HCT116 (cell line): ENCODE data around the gene SLC25A51. TPM values are rescaled to one million over a fixed set of nuclear protein-coding genes. Genes with fewer than 3 reads are reported as not detected.

Experiments
- ATAC-seq: fragments of 200-7000 bp; cut with Tn5 transposase; 2 replicates; pipeline ENCODE4 v1.9.1; 2020; ENCODE audit warnings: mild to moderate bottlenecking, moderate library complexity
- BruUV-seq: library from RNA; stranded (reverse); fragments of 400-500 nt; replicated peaks from 2 replicates; lab custom pipeline; 2021; lab: Mats Ljungman, UMichigan
- CTCF ChIA-PET: fragments of 300-600 bp; sonication (Branson Sonifier 250); formaldehyde crosslinking; loops from one replicate; lab custom pipeline; 2021; ENCODE audit warnings: antibody characterized with exemption; lab: Charles Lee
- POLR2A ChIA-PET: fragments of 300-600, 350-600 bp; sonication (Branson Sonifier 250); formaldehyde crosslinking; loops from one replicate; lab custom pipeline; 2021; ENCODE audit warnings: antibody characterized with exemption; lab: Charles Lee
- RAD21 ChIA-PET, 2 experiments: fragments of 300-600 bp; sonication (Branson Sonifier 250); formaldehyde crosslinking; loops; one replicate each; lab custom pipeline; 2023; ENCODE audit warnings: low total read pairs in 2 of 2; ENCODE audit not compliant: uncharacterized antibody in 2 of 2, unreplicated experiment in 2 of 2, low non-redundant PET in 1 of 2; lab: Charles Lee
- DNase-seq: peaks from one replicate; pipeline ENCODE4 v3.0.0-alpha.2; 2010; ENCODE audit warnings: low read depth, low spot score
- H2AFZ ChIP-seq: fragments of 200-600 bp; shearing (Covaris generic), sonication (generic); 2 replicates; pipeline ENCODE4 v1.6.1; 2017; ENCODE audit warnings: low read depth, mixed run types, mixed read lengths, antibody characterized with exemption, low read length; ENCODE audit not compliant: poor library complexity, severe bottlenecking
- H3K27ac ChIP-seq: 2 replicates; pipeline ENCODE4 v1.5.1; 2012; ENCODE audit warnings: low read depth, low read length
- H3K27me3 ChIP-seq: fragments of 200-600 bp; sonication (generic); 2 replicates; pipeline ENCODE4 v1.6.1; 2016; ENCODE audit warnings: mixed run types, low read length, mixed read lengths; ENCODE audit not compliant: insufficient read depth
- H3K36me3 ChIP-seq, 2 experiments: fragments of 200-500 bp in 1 of 2; fragments of 200-600 bp in 1 of 2; sonication (Bioruptor generic) in 1 of 2; sonication (generic) in 1 of 2; 2 replicates each; pipeline versions ENCODE4 v1.5.1 to v1.6.1; 2014 to 2016; ENCODE audit warnings: low read length in 2 of 2, inconsistent platforms in 1 of 2, mixed read lengths in 1 of 2, mixed run types in 1 of 2; ENCODE audit not compliant: insufficient read depth in 2 of 2, control insufficient read depth in 1 of 2
- H3K4me1 ChIP-seq, 2 experiments: fragments of 200-600 bp in 1 of 2; sonication (generic) in 1 of 2; 2 replicates each; pipeline versions ENCODE4 v1.5.1 to v1.6.1; 2012 to 2017; ENCODE audit warnings: low read length in 2 of 2, inconsistent platforms in 1 of 2, mild to moderate bottlenecking in 1 of 2, mixed read lengths in 1 of 2, mixed run types in 1 of 2, moderate library complexity in 1 of 2; ENCODE audit not compliant: insufficient read depth in 2 of 2, control insufficient read depth in 1 of 2
- H3K4me2 ChIP-seq: fragments of 200-600 bp; sonication (generic); 2 replicates; pipeline ENCODE4 v1.6.1; 2017; ENCODE audit warnings: mixed run types, low read length, mixed read lengths
- H3K4me3 ChIP-seq, 2 experiments: fragments of 200-600 bp in 1 of 2; sonication (generic) in 1 of 2; replicated peaks in 1 of 2; 2 replicates each; pipeline ENCODE4 v1.5.1; 2011 to 2016; ENCODE audit warnings: low read length in 2 of 2, control low read depth in 1 of 2, low read depth in 1 of 2, mild to moderate bottlenecking in 1 of 2, mixed read lengths in 1 of 2, mixed run types in 1 of 2
- H3K79me2 ChIP-seq: fragments of 200-600 bp; sonication (generic); 2 replicates; pipeline ENCODE4 v1.6.1; 2017; ENCODE audit warnings: mild to moderate bottlenecking, mixed run types, low read length, moderate library complexity, mixed read lengths; ENCODE audit not compliant: insufficient read depth
- H3K9ac ChIP-seq: fragments of 200-600 bp; sonication (generic); 2 replicates; pipeline ENCODE4 v1.6.1; 2016; ENCODE audit warnings: low read length, mixed read lengths
- H3K9me2 ChIP-seq: fragments of 200-600 bp; sonication (generic), shearing (Covaris generic); 2 replicates; pipeline ENCODE4 v1.6.1; 2017; ENCODE audit warnings: mixed run types, mild to moderate bottlenecking, moderate library complexity; ENCODE audit not compliant: insufficient read depth
- H3K9me3 ChIP-seq, 2 experiments: fragments of 200-500 bp in 1 of 2; fragments of 200-600 bp in 1 of 2; sonication (Bioruptor generic) in 1 of 2; sonication (generic) in 1 of 2; 2 replicates each; pipeline ENCODE4 v1.6.1; 2014 to 2017; ENCODE audit warnings: low read length in 2 of 2, mixed read lengths in 2 of 2, inconsistent platforms in 1 of 2, low read depth in 1 of 2, mild to moderate bottlenecking in 1 of 2, mixed run types in 1 of 2, moderate library complexity in 1 of 2; ENCODE audit not compliant: control insufficient read depth in 1 of 2, insufficient read depth in 1 of 2
- H4K20me1 ChIP-seq: fragments of 200-600 bp; sonication (generic), shearing (Covaris generic); 2 replicates; pipeline ENCODE4 v1.6.1; 2017; ENCODE audit warnings: mixed run types, mild to moderate bottlenecking, moderate library complexity; ENCODE audit not compliant: insufficient read depth
- CBX3 ChIP-seq: IDR thresholded peaks from 2 replicates; pipeline ENCODE4 v1.6.1; 2012; ENCODE audit warnings: low read depth
- CEBPB ChIP-seq: IDR thresholded peaks from 2 replicates; pipeline ENCODE4 v1.6.1; 2012; ENCODE audit warnings: low read depth
- ELF1 ChIP-seq: IDR thresholded peaks from 2 replicates; pipeline ENCODE4 v1.6.1; 2012; ENCODE audit warnings: low read depth, borderline replicate concordance
- EZH2 ChIP-seq: fragments of 200-600 bp; sonication (generic); IDR thresholded peaks from 2 replicates; pipeline ENCODE4 v1.6.1; 2017; ENCODE audit warnings: antibody characterized with exemption, mixed run types
- FOSL1 ChIP-seq: IDR thresholded peaks from 2 replicates; pipeline ENCODE4 v1.6.1; 2012; ENCODE audit warnings: low read depth
- JUND ChIP-seq: IDR thresholded peaks from 2 replicates; pipeline ENCODE4 v1.6.1; 2012
- RAD21 ChIP-seq: IDR thresholded peaks from 2 replicates; pipeline ENCODE4 v1.6.1; 2012; ENCODE audit warnings: low read depth, mild to moderate bottlenecking
- SP1 ChIP-seq: IDR thresholded peaks from 2 replicates; pipeline ENCODE4 v1.6.1; 2012; ENCODE audit warnings: low read depth
- TCF7L2 ChIP-seq: IDR thresholded peaks from 2 replicates; pipeline ENCODE4 v1.7.0; 2011; ENCODE audit warnings: borderline replicate concordance, inconsistent platforms; ENCODE audit not compliant: insufficient read depth, insufficient read length; ENCODE audit errors: extremely low read depth
- ZNF274 ChIP-seq: fragments of 200-500 bp; sonication (Bioruptor generic); IDR thresholded peaks from 2 replicates; pipeline ENCODE4 v1.6.1; 2014; ENCODE audit warnings: mild to moderate bottlenecking, low read depth, low read length, inconsistent platforms
- intact Hi-C: fragments of 100-400 bp; cut with micrococcal nuclease; formaldehyde crosslinking; loops from 2 replicates; pipeline ENCODE4 v1.10.0; 2022
- total RNA-seq: library from RNA; stranded (reverse); gene quantifications from one replicate; pipeline ENCODE4 v1.2.1, GENCODE V29; 2021; ENCODE audit not compliant: unreplicated experiment
- TF ChIP-seq, protein P1 (sequence below): IDR thresholded peaks from 2 replicates; pipeline ENCODE4 v1.6.1; 2012; ENCODE audit warnings: low read depth
- TF ChIP-seq, protein P2 (sequence below): IDR thresholded peaks from 2 replicates; pipeline ENCODE4 v1.6.1; 2012
- TF ChIP-seq, protein P3 (sequence below), 3 experiments: fragments of 200-600 bp in 1 of 3; sonication (generic) in 1 of 3; IDR thresholded peaks in 2 of 3; conservative IDR thresholded peaks in 1 of 3; 2 replicates each; pipeline ENCODE4 v1.5.1; 2012 to 2017; ENCODE audit warnings: low read depth in 2 of 3, low read length in 2 of 3, antibody characterized with exemption in 1 of 3, borderline replicate concordance in 1 of 3, control low read depth in 1 of 3, mild to moderate bottlenecking in 1 of 3, mixed read lengths in 1 of 3, mixed run types in 1 of 3, moderate library complexity in 1 of 3; ENCODE audit not compliant: insufficient read depth in 1 of 3

Gene SLC25A51
- total RNA-seq, 1 experiment from 2014 or later: 27.3 TPM

DNA sequence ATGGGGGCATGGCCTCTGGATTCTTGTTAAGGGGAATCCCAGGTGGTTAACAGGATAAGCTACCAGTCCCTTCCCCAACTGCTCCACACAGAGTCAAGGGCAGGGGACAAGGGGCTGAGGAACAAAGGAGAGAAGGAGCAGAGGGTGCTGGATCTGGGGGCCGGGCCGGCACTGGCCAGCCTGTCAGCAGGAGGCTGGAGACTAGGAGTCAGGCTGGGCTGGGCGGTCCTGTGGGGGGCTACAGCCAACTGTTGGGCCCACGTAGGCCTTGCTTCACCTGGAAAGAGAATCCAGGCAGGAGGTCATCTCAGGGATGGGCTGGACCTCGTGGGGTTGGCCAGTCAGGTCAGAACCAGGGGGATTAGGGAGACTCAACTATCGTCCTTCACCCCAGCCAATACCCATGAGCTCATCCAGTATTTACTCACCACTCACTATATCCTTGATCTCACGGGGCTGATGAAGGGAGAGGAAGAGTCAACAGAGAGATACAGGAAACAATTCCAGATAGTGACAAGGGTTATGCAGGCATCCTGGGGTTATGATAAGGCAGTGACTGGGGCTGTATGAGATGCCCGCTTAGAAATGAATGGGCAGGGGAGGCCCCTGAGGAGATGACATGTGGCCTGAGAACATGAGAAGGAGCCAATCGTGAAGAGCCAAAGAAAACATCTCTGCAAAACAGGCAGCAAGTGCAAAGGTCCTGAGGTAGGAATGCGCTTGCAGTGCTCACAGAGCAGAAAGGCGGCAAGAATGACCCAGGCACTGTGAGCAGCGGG lies 47.9 kb upstream of the SLC25A51 start (continued):
- TF ChIP-seq ZNF274 (no peak), TCF7L2 (no peak)
- TF ChIP-seq, protein P1, sequence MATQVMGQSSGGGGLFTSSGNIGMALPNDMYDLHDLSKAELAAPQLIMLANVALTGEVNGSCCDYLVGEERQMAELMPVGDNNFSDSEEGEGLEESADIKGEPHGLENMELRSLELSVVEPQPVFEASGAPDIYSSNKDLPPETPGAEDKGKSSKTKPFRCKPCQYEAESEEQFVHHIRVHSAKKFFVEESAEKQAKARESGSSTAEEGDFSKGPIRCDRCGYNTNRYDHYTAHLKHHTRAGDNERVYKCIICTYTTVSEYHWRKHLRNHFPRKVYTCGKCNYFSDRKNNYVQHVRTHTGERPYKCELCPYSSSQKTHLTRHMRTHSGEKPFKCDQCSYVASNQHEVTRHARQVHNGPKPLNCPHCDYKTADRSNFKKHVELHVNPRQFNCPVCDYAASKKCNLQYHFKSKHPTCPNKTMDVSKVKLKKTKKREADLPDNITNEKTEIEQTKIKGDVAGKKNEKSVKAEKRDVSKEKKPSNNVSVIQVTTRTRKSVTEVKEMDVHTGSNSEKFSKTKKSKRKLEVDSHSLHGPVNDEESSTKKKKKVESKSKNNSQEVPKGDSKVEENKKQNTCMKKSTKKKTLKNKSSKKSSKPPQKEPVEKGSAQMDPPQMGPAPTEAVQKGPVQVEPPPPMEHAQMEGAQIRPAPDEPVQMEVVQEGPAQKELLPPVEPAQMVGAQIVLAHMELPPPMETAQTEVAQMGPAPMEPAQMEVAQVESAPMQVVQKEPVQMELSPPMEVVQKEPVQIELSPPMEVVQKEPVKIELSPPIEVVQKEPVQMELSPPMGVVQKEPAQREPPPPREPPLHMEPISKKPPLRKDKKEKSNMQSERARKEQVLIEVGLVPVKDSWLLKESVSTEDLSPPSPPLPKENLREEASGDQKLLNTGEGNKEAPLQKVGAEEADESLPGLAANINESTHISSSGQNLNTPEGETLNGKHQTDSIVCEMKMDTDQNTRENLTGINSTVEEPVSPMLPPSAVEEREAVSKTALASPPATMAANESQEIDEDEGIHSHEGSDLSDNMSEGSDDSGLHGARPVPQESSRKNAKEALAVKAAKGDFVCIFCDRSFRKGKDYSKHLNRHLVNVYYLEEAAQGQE: no peak

DNA sequence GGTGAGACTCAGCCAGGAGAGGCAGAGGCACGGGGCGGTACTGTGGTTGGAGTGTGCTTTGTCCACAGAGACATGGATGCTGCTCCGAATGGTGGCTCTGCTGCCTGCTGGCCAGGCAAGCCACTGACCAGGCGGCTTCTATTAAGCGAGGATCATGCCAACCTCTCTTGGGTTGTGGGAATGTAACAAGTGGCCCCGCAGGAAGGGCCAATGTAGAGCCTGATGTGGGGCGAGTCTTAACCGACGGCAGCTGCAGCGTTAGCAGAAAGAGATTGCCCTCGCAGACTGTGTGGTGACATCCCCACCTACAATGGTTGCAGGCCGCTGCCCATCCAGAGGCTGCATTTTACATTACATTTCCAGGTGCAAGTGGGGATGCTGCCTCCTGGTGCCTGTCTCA lies 46.6 kb upstream of the SLC25A51 start:
- H3K27ac ChIP-seq: no peak overlapping the region; the same call in 1 of the 2 replicates
- no peak overlapping the region for H3K9ac ChIP-seq
- no peaks in the 10 kb centered on the region for H3K9me2 ChIP-seq
- no peak overlapping the region for H2AFZ ChIP-seq
- no peak overlapping the region for H3K4me3 ChIP-seq
- H3K27me3 ChIP-seq: no peaks in the 10 kb centered on the region
- no TSS peak for BruUV-seq
- no peak for ATAC-seq
- POLR2A ChIA-PET: interaction anchor here (2.2 kb wide), 1 partner anchor 34 kb away, joined by 4 read pairs; no protein-coding TSS in a partner anchor
- RAD21 ChIA-PET: no interaction called here
- DNase-seq: no peak
- H3K4me1 ChIP-seq: peaks cover 45 to 89% of the 10 kb centered on the region in 2 experiments
- H3K36me3 ChIP-seq: peaks cover 2 to 34% of the 10 kb centered on the region in 2 experiments; a peak in 2 of 4 replicates
- no peaks in the 10 kb centered on the region; the same call in 1 of the 2 replicates for H3K79me2 ChIP-seq
- H3K9me3 ChIP-seq: no peaks in the 10 kb centered on the region
- no peaks in the 10 kb centered on the region for H4K20me1 ChIP-seq
- no peak overlapping the region for H3K4me2 ChIP-seq
- CTCF ChIA-PET: no interaction called here
- intact Hi-C loops: loop anchor here (5.0 kb wide), 3 partner anchors 38 to 117 kb away; partner anchors contain the start of gene SHB
- TF ChIP-seq, protein P1: no peak
- TF ChIP-seq TCF7L2 (no peak), ELF1 (no peak), CBX3 (no peak), EZH2 (no peak), FOSL1 (no peak), JUND (no peak), SP1 (no peak), ZNF274 (no peak), RAD21 (no peak), CEBPB (no peak)
- TF ChIP-seq, protein P2, sequence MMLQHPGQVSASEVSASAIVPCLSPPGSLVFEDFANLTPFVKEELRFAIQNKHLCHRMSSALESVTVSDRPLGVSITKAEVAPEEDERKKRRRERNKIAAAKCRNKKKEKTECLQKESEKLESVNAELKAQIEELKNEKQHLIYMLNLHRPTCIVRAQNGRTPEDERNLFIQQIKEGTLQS: no peak
- TF ChIP-seq, protein P3, sequence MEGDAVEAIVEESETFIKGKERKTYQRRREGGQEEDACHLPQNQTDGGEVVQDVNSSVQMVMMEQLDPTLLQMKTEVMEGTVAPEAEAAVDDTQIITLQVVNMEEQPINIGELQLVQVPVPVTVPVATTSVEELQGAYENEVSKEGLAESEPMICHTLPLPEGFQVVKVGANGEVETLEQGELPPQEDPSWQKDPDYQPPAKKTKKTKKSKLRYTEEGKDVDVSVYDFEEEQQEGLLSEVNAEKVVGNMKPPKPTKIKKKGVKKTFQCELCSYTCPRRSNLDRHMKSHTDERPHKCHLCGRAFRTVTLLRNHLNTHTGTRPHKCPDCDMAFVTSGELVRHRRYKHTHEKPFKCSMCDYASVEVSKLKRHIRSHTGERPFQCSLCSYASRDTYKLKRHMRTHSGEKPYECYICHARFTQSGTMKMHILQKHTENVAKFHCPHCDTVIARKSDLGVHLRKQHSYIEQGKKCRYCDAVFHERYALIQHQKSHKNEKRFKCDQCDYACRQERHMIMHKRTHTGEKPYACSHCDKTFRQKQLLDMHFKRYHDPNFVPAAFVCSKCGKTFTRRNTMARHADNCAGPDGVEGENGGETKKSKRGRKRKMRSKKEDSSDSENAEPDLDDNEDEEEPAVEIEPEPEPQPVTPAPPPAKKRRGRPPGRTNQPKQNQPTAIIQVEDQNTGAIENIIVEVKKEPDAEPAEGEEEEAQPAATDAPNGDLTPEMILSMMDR (IDR thresholded peaks at IDR 0.05 in 2 of 3, conservative IDR thresholded peaks at IDR 0.05 in 1 of 3; ENCODE audit: borderline replicate concordance in 1 of 3, insufficient read depth in 1 of 3, low read depth in 2 of 3, low read length in 2 of 3): no peak; a peak in 1 of 6 replicates
